Endometrium (tissue), 2 donors: ENCODE measurements around the gene GUCY2C.

Experiments used
- FAIRE-seq: peaks from 2 replicates; lab custom pipeline; 2012; peaks lifted over from hg19 to GRCh38; lab: Jason Lieb, UNC
- donor health status: control.
- donor health status: control.

Gene GUCY2C

DNA sequence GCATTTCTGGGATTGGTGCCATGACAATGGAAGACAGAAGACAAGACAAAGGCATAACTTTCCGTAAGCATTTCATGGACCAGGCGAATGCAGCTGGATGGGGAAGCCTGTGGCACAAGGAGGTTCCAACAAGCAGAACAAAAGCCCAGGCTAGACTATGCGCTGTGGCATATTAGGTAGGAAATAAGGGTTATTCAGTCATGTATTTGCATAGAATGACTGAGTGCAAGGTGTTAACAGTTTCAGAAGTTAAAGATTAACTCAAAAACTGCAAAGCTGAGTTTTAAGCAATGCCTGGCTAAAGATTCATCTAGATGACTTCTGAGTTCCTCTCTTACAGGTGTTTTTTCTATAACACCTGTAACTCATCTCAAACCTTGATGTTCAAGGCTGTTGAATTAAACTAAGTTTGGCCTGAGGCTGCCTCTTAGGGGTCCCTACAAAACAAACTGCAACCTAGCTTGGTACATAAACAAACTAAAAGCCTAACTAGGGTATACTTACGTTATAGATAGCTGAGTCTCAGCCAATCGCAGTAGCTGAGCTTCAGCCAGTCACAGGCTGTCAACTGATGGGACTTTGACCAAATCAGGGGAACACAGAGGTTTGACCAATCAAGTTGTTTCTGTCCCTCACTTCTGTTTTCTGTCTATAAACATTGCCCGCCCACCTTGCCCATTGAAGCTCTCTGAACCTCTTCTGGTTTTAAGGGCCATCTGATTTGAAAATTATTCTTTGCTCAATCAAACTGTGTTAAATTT lies 76.5 kb downstream of the GUCY2C start:
- FAIRE-seq, result no peak

DNA sequence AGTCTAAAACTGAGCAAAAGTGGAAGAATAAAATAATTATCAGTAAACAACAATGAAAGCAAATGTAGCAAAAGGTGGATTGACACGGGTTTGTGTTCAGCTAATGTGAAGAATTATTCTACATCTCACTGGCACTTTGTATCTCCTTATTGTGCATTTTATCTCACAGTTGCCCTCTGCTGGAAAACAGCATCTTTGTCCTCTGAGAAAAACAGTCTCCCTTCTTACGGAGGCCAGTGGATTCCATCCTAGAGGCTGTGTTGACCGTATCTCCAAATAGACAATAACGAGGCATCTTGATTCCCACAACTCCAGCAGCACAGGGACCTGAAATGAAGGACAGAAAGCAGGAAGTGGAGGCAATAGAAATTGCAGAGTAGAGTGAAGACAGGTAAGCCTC lies 77.4 kb downstream of the GUCY2C start:
- FAIRE-seq, result no peak

DNA sequence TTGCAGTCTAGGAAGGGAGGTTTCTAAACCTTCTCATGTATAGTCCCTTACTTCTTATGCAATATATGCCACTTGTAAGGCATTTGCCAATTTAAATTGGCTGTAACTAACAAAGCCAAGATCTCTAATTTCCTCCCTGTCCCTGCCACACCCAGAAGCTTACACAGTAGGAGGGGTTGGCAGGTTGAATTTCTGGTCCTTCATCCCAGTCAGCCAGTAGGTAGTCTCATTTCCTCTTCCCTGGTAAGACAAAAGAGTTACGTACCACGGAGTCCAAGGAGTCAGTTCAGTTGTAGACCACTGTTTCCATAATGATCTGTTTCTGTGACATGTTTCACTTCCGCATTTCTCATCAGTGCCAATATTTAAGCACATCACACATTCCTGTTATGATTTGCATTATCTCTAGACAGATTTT lies 81.7 kb downstream of the GUCY2C start:
- no peak for FAIRE-seq

- no peak for FAIRE-seq
Observed at GRCh38 chr12:14613718-14614117, 82.7 kb downstream of the GUCY2C start.

- FAIRE-seq, result no peak
Observed at GRCh38 chr12:14612898-14613445, 83.4 kb downstream of the GUCY2C start.

- FAIRE-seq, result no peak
Observed at GRCh38 chr12:14612250-14612649, 84.1 kb downstream of the GUCY2C start.

DNA sequence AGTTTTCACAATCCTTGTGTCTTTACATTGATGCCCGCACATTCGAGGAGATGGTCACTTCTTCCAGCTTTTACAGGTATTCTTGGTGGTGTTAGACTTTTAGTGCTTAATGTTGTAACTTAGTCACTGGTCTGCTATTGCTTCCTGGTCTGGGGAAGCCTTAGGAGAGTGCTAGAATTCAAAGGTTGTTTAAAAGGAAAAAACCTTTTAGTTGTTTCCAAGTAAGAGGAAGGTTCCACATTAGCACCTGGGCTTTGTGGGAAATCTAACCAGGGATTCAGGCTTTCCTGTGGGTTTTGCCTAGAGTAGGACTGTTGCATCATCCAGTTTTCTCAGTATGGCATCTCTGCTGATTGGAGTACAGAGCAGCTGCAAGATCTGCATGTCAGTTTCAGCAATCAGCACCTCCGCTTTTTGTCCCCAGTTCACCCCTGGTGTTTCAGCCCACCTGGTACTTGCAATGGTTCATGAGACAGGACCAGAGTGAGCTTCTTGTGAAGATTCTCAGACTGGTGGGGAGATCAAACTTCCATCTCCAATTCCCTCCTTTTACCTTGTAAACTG lies 84.7 kb downstream of the GUCY2C start:
- no peak for FAIRE-seq

GRCh38 chr12:14607568-14607967 lies 88.8 kb downstream of the GUCY2C start:
- no peak for FAIRE-seq

DNA sequence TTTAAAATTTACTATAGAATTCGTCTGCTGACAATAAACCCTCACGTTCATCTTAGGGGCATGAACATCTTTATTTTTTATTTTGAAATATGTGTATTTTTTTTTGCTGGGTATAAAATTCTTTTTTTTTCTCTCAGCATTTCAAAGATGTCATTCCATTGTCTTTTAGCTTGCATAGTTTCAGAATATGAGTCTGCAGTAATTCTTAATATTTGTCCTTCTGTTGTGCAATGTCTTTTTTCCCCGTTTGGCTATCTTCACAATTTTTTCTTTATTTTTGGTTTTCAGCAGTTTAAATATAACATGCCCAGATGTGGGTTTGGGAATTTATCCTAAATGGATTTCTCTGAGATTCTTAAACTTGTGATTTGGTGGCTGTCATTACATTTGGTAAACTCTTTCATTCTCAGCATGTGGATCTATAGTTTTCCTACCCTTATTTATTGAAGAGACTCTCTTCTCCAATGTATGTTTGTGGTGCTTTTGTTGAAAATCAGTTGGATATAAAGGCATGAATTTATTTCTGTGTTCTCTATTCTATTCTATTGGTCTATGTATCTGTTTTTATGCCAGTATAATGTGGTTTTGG lies 90.9 kb downstream of the GUCY2C start:
- no peak for FAIRE-seq

DNA sequence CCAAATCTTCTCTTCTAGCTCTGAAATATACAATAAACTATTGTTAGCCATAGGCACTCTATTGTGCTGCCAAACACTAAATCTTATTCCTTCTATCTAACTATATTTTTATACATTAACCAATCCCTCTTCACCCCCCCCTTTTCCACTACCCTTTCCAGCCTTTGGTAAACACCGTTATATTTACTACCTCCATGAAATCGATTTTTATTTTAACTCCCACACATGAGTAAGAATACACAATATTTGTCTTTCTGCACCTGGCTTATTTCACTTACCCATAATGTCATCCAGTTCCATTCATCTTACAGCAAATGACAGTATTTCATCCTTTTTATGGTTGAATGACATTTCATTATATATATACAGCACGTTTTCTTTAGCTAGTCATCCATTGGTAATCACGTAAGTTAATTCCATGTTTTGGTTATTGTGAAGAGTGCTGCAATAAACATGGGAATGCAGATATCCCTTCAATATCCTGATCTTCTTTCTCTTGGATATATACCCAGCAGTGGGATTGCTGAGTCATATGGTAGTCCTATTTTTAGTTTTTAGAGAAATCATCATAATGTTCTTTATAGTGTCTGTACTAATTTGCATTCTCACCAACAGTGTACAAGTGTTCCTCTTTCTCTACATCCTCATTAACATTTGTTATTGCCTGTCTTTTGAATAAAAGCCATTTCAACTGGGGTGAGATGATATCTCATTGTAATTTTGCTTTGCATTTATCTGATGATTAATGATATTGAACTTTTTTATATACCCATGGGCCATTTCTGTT lies 94.5 kb downstream of the GUCY2C start:
- no peak for FAIRE-seq

DNA sequence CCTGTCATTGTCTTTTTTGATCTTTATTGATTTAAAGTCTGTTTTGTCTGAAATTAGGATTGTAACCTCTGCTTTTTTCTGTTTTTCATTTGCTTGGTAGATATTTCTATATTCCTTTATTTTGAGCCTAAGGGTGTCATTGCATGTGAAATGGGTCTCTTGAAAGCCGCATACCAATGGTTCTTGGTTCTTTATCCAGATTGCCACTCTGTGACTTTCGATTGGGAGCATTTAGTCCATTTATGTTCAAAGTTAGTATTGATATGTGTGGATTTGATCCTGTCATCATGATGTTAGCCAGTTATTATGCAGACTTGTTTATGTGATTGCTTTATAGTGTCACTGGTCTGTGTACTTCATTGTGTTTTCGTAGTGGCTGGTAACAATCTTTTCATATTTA lies 98.9 kb downstream of the GUCY2C start:
- FAIRE-seq, result no peak

GRCh38 chr12:14591719-14592118 lies 104.7 kb downstream of the GUCY2C start:
- no peak for FAIRE-seq

GRCh38 chr12:14589169-14590004 lies 107.0 kb downstream of the GUCY2C start:
- no peak for FAIRE-seq

GRCh38 chr12:14588571-14588970 lies 107.8 kb downstream of the GUCY2C start:
- FAIRE-seq, result no peak

DNA sequence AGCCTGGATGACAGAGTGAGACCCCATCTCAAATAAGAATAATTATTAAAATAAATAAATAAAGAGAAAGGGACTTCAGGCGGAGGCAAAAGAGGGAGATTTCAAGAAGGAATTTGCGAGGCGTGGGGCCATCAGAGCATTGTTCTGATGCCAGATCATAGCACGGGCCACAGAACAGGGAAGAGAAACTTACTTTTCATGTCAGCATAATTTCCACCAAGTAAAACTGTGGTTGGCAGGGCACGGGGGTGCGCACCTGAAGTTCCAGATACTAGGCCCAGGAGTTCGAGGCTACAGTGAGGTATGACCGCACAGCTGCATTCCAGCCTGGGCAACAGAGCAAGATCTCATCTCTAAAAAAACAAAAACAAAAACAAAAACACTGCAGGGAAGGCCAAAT lies 117.8 kb downstream of the GUCY2C start:
- FAIRE-seq, result no peak

DNA sequence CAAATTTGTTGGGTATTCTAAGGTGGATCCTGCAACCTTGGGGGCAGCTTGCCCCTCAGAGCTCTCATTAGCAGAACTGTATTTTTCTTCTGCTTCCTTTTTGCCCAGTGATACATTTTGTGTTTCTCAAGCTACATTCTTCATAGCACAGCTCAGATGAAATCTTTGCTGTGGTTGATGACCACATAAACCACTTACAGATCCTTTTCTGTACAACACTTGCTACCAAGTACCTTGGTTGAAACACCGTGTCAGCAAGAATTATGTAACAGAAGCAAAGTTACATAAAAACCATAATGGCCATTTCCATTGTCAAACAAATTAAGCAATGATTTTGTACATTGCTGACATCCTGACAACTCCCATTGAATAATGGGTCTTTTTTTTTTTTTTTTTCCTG lies 119.1 kb downstream of the GUCY2C start:
- FAIRE-seq, result no peak

DNA sequence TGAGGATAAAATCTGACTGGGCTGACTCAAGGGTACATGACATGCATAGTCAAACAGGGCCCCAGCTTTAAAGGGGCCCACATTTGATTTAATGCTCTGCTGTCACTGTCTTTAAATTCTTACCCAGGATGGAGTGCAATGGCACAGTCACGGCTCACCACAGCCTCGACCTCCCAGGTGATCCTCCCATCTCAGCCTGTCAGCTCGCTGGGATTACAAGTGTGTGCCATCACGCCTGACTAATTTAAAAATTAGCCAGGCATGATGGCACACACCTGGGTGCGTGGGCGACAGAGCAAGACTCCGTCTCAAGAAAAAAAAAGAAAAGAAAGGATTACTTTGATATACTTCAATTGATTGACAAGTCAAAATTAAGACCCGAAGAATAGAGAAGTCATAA lies 119.5 kb downstream of the GUCY2C start:
- FAIRE-seq, result no peak

- FAIRE-seq, result no peak
Observed at GRCh38 chr12:14575585-14575984, 120.8 kb downstream of the GUCY2C start.

- FAIRE-seq, result no peak
Observed at GRCh38 chr12:14573118-14573517, 123.3 kb downstream of the GUCY2C start.

- FAIRE-seq, result no peak
Observed at GRCh38 chr12:14572401-14572800, 124.0 kb downstream of the GUCY2C start.

DNA sequence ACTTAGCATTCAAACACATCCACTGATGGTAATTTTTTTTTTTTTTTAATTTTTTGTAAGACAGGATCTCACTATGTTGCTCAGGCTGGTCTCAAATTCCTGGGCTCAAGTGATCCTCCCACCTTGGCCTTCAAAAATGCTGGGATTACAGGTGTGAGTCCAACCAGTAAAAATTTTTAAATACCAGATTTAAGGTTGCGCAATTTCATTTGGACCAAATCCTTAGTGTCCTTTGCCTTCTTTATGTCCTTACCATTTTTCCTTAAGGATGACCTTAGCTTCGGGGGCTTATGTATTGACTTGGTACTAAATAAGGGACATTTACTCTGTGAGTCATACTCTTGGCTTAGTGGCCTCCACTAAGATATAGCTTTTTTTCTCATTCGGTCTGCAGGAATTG lies 124.6 kb downstream of the GUCY2C start:
- FAIRE-seq, result no peak

DNA sequence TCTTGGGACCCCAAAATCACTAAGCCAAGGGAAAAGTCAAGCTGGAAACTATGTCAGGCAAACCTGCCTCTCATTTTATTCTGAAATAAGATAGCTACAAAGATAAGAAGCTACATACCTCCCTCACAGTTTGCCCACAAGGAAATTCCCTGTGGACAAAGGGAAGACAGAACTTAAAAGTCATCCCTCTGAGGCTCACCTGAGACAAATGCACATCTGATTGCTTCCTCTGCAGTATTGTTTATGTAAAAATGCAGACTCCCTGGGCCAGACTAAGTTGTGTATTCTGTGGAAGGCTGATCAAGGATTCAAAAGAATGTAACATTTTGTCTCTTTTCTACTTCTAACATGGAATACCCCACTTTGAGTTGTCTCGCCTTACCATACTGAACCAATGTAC lies 126.2 kb downstream of the GUCY2C start:
- no peak for FAIRE-seq
